Inflammatory macrophage treated with lipopolysaccharide for 4 hours (primary cell): ENCODE results near the gene HS3ST5.

Source experiments
- DNase-seq: peaks from one replicate; pipeline ENCODE4 v3.0.0-alpha.2; 2020

The HS3ST5 gene, protein sequence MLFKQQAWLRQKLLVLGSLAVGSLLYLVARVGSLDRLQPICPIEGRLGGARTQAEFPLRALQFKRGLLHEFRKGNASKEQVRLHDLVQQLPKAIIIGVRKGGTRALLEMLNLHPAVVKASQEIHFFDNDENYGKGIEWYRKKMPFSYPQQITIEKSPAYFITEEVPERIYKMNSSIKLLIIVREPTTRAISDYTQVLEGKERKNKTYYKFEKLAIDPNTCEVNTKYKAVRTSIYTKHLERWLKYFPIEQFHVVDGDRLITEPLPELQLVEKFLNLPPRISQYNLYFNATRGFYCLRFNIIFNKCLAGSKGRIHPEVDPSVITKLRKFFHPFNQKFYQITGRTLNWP

DNA sequence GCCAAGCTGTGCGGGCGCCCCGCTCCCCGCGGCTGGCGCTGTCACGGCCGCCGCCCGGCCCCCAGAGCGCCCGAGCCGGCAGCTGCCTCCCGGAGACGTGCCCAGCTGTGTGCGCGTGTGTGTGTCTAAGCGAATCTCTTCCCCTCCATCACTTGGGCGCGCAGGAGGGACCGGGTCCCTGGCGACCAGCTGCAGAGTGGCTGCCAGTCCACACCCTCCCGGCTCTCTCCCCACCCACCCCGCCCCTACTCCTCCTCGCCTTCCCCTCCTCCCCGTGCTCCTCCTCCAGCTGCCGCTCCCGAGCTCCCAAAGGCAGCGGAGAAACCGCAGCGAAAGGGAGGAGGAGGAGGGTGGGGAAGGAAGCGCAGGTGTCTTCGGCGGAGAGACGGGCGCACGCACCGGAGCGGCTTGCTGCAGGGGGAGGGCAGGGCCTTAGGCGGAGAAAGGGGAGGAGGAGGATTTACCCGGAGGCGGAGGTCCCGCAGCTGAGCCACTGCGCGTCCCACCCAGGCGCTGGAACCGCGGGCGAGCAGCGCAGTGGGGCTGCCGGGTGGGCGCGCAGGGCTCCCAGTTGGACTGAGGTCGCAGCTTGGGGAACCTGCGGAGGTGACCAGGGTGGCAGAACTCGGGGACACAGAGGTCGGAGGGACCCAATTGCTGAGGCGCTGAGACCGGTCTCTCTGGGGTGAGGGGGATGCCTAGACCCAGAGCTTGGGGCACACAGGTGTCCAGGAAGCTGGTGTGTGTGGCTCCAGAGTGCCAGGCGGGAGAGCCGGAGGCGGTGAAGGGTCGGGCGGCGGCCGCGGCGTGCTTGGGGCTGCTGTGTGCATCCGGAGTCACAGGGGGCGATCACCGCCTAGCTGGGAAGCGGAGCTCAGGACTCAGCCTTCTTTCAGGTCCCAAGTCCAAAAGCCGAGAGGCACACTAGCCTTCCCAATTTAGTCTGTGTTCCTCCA lies at the start of gene HS3ST5:
Gene HS3ST5, minus strand, starts transcription at position 198 of the 956 bp plus-strand sequence. CDS start 280,178 bp downstream, outside the sequence.
- DNase-seq = no peak

DNA sequence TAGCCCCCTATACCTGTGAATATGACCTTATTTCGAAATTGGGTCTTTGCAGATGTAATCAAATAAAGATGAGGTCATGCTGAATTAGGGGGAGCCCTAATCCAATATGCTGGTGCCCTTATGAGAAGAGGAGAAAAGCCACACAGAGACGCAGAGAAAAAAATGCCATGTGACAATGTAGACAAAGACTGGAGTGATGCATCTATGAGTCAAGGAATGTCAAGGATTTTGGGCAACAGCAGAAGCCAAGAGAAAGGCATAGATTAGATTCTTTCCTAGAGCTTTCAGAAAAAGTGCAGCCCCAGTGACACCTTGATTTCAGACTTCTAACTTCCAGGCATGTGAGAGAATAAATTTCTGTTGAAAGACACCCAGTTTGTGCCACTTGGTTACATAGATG lies 47.4 kb upstream of the HS3ST5 start:
- DNase-seq = no peak

DNA sequence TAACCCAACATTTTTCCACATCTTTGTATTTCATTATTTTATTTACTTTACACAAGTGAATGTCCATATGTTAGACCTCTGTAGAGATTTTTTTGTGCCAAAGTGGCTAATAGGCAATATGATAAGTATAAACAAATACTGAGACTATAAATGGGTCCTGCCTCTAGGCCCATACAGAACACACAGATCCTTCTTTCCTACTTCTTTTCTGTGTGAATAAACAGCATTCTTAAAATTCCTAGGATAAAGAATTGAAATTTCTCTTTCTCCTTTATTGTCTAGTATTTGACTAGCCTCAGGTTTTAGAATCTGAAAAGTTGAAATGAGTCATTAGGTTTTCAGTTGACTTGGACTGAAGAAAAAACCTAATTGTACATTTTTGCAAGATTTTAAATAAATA lies 46.3 kb upstream of the HS3ST5 start:
- DNase-seq = no peak

DNA sequence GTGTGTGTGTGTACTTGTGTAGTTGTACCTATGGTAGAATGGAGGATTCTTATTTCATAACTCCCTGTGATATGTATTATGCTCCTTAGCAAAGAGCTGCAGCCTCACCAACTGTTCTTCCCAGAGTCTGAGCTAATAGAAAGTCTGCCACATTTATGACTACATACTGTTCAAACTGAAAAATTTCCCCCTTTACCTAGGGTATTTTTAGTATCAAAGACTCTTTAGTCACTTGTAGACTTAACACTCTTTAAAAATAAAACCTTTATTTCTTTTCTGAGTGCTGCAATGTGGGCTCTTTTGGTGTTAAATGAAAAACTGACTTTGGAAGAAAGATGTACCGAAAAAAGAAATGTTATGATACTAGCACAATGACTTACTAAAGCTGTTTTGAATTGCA lies 39.6 kb upstream of the HS3ST5 start:
- DNase-seq = no peak

DNA sequence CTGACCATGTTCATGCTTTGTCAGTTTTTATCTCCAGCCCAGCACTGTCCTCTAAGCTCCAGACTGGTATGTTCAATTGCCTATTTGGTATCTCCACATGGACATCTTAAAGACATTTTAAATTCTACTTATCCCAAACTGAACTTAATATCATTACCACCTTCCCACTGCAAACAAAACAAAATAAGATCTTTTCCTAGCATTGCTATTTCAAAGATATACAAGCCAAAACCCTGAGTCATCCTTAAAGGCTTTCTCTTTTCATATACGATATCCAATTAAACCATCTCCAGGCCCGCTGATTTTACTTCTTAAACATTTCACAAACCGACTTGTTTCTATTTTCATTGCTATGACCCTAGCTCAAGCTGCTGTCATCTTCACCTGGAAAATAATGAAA lies 35.1 kb upstream of the HS3ST5 start:
- no peak for DNase-seq

DNA sequence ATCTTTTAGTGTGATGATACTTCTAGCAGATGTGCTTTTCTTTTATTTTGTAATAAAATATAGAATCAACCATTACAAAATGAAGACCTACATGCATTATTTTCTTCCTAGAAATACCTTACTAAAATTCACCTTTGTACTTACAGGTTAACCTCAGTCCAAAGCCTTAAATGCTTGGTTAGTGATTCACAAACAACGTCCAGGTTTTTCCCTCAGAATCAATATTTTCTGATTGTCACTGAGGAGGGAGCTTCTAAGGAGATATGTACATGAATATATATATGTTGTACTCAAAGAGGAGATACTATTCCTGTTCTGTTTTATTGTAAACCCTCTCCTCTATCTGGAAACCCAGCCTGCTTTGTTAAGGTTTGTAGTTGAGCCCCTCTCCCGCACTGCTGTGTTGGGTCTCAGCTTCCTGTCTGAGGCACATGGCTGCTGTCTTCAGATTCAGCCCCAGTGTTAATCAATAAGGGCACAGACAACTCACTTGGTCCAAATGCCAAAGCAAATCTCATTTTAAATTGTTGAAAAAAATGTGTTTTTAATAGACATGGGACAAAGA lies 33.9 kb upstream of the HS3ST5 start:
- DNase-seq = no peak

DNA sequence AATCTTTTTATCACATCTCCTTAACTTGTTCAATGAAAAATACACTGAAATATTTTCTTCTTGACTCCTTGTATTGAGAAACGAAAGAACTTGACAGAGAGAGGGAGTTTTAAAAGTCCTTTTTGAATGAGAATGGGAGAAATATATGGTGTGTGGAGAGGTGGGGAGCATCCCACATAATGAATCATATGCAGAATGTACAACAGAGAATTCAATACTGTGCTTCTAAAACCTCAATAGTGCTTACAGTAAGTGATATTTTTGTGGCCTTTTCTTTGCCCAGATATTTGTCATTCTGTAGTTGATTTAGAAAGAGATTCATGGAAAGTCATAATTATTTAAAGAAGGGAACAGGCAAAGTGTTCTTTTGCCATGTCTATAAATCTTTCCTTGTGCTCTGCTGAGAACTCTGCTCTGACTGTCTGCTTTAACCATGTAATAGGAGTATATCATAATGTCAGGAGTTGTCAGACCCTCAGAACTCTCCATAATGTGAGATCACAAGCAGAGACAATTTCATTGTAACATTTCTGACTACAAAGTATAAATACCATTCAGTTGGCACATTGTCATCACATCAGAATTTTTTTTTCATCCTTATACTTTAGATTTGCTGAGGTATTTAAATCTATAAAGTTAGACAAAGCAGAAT lies 32.8 kb upstream of the HS3ST5 start:
- no peak for DNase-seq

DNA sequence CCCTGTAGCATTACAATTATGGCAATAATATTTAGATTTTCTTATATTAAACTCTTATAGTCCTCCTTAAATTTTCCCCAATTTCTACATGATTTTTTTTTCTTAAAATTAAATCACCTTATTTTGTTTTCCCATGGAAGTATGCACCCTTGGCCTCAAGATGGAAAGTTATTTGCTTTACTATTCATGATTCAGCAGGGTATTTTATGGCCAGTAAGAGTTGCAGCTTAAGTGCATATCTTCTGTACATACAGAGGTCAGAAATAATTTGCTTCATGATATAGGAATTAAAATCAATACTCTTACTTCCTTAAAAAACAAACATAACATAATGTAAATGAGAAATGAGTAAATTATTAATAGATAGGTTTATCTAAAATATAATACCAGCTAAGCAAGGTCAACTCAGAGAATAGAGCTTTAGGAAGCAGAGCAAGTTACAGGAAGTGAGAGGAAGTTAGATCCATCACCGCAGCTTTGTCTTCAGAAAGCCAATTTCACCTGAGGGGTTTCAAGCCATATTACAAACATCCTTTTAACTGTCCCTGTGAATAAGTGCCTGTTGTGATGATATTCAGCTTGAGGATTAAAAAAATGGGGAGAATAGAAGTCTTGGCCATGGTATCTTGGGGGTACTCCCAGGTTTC lies 24.6 kb upstream of the HS3ST5 start:
- no peak for DNase-seq

DNA sequence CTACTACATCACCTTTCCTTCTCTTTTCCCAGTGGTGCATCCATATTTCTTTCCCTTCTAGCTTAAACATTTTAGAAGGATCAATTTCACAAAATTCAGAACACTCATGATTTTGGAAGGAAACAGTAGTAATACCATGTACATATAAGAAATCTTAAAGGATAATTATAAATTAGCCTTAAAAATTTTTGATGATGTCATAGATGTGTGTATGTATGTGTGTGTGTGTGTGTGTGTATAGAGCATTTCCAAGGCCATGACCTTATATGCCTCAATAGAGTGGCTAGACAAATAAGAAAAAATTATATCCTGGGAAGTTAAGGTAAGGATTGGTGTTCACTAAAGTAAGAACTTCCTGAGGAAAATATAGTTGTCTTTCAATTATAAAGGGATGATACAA lies 24.1 kb upstream of the HS3ST5 start:
- DNase-seq = no peak

DNA sequence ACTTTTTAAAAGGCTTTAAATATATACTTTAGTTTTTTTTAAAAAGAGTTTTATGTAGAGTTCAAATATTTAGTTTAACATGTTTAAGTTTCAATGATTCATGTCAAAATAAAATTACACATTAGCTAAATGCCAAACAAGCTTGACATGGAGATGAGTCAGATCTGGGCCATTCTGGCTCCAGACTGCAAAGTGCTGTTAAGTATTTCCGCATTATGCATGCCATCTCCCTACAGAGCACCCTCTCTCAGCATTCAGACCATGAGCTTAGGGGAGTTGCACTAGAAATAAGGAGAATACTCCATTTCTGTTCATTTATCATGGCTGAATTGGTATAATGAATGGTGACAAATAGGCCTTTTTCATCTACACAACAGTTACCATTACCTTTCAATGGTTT lies 21.5 kb upstream of the HS3ST5 start:
- DNase-seq = no peak

DNA sequence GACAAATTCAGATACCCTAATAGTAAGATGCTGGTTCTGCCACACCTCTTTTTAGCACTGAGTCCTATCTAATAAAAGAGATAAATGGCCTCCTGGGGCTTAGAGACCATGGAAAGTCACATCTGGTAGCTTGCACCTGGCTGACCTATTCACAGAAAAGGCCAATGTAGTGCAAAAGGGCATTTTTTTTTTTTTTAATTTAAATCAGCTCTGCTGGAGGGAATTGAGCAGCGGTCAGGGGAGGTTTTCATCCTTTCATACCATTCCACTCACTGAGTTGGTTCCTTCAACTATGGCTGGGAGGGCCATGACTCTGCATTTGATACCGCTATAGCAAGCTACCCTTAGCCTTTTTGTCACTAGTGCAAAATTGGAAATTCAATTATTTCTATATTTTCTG lies 20.1 kb upstream of the HS3ST5 start:
- no peak for DNase-seq

DNA sequence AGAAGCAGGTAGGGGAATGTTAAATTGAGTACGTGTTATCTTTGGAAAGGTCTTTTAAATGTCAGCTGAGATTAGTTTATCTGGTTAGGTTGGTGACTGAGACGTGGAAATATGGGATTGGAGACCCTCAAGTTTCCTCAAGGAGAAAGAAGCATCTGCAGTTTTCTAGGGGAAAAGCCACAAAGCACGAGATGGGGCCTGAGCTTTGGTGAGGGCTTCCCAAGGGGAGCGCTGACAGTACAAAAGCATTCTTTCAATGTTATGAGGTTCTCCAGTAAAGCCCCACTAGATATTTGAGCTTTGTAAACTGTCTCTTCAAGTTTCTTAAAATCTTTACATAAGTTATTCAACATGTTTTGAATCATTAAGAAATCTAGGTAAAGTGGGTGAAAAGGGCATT lies 19.6 kb upstream of the HS3ST5 start:
- DNase-seq = no peak

DNA sequence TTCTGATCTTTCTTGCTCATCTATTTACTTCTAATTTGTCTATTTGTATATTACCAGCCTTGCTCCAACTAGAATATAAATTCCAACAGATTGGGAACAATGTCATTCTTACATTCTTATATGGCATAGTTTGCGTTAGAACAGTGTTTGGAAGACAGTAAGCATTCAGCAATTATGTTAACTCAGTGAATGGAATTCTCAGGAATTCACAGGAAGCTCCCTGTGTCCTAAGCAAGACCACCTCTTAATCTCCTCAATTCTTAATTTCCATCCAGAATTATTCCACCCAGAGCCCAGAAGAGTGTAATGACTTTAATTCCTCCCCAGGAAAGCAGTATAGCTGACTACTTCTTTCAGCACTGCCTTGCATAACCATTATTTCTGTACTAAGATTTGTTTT lies 18.2 kb upstream of the HS3ST5 start:
- no peak for DNase-seq

DNA sequence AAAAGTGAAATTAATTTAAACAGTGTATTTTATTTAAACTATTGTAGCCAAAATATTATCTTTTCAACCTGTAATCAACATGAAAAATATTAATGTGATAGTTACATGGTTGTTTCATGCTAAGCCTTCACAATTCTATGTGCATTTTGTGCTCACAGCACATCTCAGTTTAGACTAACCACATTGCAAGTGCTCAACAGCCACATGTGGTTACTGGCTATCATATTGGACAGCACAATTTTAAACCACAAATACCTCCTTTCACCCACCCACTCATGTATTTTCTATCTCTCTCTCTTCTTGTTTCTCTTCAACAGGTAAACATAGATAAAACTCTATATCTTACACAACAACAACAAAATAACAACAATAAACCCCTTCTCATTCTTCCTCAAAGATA lies 12.5 kb upstream of the HS3ST5 start:
- no peak for DNase-seq

DNA sequence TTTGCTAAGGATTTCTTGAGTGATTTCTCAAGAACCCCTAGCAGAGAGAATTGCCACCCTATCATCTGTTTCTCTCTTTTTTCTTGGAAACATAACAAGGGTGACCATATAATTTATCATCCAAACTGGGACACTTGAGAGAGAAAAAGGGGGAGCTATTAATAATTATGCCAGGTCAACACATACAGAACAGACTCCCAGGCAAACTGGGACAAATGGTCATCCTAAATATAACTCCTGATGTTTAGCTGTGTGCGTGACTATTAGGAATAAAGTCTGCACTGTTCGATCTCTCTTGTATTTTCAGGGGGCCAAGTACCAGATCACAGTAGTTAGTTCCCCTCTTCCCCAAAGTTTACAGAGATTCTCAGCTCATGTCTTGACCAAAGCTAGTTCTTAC lies 11.7 kb upstream of the HS3ST5 start:
- no peak for DNase-seq

DNA sequence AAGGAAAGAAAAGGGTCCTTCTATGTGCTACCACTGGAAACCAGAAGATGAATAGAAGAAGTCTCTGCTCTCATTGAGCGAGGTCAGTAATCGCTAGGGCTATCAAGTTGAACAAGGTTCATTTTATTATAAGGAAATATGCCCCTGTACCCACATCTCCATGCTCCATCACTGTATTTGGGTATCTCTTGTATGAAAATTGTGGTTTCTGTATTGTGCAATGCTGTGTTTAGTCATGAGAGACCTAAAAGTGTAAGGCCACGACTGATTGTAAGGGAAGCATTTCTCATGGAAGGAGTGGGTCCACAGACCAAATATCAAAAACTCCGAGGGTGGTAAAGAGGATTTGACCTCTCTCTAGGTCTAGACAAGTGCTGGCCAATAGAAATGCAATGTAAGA lies 3.6 kb upstream of the HS3ST5 start:
- DNase-seq = no peak

DNA sequence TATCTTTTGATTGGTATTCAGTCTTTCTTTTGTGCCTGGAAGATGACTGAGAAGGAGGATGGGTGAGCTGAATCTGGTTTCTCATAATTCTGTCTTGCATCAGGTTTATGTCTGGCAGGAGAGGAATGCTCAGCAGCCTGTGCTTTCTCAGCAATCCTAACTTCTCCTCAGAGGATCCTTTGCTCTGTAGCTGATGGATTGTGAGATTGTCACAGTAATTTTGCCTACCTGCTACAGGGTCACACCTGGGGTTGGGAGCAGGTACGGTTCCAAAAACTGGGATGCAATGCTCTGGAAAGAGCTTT lies 2.1 kb upstream of the HS3ST5 start:
- DNase-seq = no peak

DNA sequence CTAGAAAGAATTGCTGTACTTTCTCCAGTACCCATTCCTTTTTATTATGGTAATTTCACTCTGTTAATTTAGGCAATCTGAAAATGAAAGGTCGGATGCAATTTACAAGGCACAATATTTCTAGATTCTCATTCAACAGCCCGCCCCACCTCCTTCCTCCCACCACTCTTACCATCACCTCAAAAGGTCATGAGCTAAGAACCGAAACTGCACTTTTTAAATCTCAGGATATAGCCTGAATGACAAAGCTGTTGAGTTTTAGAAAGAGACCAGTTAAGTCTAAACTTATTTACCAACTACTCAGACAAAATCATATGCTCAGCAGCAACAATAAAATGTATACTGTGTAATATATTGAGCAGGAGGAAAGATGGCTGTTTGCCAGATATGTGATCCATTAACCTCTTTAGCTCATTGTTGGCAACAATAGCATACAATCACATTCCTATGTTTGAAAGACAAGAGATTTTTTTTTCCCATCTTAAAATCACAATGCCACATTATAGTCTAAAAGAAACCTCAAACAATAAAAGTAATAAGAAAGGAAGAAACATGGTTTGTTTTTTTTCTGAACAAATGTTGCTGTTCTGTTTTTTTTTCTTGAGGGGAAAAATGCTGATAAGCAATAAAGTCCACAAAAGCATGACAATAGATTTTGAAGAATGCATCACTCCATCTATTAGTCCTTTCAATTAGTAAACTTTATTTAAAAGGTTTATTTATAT lies 1.6 kb upstream of the HS3ST5 start:
- DNase-seq = no peak

DNA sequence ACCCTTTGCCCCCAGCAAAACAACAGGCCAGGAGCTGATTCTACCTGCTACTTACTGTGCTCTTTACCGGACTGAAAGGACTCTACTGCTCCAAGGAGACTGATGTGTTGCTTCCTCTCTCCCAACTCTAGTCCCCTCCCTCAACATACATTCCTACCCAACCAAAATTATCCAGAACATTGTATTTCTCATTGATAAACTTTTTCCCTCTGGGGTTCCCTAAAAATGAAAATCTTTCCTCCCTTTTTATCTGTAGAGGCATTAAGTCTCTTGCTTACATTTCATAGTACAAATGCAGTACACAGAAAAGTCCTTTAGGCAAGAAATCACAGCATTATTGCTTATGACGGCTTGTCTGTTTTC lies 940 bp upstream of the HS3ST5 start:
- no peak for DNase-seq

DNA sequence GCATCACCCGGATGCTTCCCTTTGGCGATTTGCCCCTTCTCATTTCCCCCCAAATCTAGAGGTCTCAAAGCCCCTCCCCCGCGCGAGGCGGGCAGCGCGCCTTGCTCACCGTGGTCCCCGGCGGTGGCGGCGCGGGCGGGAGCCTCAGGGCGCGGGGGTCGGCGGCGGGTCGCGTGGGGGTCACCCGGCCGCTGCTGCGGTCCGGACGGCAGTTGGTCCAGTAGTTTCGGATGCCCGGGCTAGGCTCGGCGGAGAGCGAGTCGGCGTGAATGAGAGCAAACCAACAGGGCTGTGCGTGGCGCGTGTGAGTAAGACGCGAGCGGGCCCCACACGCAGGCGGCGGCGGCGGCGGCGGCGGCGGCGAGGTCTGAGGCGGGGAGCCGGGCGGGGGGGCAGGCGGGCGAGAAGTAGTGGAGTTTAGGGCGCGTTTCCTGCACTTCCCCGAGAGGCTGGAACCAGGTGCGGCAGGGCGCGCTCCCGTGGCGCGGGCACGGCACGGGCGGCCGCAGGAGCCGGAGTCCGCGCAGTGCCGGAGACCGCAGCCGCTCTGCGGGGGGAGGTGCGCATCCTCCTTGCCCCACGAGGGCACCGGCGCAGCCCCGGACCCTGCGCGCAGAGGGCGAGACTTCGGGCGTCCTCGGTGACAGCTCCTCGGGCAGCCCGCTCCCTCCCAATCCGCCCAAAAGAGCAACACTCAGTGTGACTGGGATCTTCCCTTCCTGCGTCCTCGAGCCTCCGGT lies 567 bp downstream of the HS3ST5 start:
- no peak for DNase-seq

DNA sequence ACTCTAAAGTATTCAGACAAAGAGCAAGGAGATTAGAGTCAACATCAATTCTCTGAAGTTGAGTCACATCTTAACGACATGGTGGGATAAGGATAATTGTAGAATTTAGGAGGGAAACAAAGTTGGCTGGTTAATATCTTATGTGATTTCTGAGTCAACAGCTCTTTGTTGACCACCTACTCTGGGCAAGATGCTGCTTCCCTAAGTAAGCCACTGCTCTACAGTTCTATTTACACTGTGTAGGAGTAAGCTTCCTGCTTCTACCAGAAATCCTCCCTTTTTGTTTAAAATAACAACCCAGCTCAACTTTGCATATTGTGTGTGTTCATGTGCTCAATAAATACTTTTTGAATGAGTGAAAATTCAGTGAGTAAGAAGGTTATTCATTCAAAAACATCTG lies 3.1 kb downstream of the HS3ST5 start:
- DNase-seq = no peak

DNA sequence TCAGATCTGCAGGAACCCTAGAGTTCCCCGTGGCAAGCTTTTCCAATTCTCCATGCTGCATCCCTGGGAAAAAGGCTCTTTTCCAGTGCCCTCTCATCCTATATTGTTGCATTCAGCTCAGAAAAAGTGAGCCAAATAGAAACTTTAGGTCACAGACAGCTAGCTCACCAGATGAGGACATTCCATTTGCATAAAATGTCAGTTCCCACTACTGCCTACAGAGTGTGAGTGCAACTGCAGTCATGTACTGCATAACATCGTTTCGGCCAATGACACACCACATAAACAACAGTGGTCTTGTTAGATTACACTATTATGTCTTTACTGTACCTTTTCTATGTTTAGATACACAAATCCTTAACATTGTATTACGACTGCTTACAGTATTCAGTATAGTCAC lies 8.6 kb downstream of the HS3ST5 start:
- DNase-seq = no peak
